ENCODE data around the gene TUB. TPM values are rescaled to one million over a fixed set of nuclear protein-coding genes. Genes with fewer than 3 reads are reported as not detected.

Gene TUB
- total and polyA plus RNA-seq, 2 of the 13 experiments (the other 11 are each of a cell fraction or from before 2014, with no cell fraction given): 4.3 to 5.6 TPM

DNA sequence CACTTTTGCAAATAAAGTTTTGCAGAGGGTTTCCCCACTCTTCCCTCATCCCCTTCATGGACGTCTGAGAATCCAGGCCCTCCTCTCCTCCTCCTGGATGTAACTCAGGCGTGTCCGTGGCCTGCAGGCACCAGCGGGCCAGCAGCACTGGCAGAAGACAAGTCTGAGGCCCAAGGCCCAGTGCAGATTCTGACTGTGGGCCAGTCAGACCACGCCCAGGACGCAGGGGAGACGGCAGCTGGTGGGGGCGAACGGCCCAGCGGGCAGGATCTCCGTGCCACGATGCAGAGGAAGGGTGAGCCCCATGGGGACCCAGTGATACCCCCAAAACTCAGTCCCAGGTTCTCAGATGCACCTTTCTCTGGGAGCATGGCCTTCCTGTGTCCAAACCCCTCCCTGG lies 14.4 kb downstream of the TUB start (continued):
- TF ChIP-seq ZNF776 (CRISPR knock-in tag; IDR thresholded peaks at IDR 0.05) (no peak), ZNF207 (IDR thresholded peaks at IDR 0.05; ENCODE audit: borderline replicate concordance) (no peak)
- TF ChIP-seq, protein P1, sequence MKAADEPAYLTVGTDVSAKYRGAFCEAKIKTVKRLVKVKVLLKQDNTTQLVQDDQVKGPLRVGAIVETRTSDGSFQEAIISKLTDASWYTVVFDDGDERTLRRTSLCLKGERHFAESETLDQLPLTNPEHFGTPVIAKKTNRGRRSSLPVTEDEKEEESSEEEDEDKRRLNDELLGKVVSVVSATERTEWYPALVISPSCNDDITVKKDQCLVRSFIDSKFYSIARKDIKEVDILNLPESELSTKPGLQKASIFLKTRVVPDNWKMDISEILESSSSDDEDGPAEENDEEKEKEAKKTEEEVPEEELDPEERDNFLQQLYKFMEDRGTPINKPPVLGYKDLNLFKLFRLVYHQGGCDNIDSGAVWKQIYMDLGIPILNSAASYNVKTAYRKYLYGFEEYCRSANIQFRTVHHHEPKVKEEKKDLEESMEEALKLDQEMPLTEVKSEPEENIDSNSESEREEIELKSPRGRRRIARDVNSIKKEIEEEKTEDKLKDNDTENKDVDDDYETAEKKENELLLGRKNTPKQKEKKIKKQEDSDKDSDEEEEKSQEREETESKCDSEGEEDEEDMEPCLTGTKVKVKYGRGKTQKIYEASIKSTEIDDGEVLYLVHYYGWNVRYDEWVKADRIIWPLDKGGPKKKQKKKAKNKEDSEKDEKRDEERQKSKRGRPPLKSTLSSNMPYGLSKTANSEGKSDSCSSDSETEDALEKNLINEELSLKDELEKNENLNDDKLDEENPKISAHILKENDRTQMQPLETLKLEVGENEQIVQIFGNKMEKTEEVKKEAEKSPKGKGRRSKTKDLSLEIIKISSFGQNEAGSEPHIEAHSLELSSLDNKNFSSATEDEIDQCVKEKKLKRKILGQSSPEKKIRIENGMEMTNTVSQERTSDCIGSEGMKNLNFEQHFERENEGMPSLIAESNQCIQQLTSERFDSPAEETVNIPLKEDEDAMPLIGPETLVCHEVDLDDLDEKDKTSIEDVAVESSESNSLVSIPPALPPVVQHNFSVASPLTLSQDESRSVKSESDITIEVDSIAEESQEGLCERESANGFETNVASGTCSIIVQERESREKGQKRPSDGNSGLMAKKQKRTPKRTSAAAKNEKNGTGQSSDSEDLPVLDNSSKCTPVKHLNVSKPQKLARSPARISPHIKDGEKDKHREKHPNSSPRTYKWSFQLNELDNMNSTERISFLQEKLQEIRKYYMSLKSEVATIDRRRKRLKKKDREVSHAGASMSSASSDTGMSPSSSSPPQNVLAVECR (CRISPR knock-in tag; IDR thresholded peaks at IDR 0.05; ENCODE audit: borderline replicate concordance): no peak

DNA sequence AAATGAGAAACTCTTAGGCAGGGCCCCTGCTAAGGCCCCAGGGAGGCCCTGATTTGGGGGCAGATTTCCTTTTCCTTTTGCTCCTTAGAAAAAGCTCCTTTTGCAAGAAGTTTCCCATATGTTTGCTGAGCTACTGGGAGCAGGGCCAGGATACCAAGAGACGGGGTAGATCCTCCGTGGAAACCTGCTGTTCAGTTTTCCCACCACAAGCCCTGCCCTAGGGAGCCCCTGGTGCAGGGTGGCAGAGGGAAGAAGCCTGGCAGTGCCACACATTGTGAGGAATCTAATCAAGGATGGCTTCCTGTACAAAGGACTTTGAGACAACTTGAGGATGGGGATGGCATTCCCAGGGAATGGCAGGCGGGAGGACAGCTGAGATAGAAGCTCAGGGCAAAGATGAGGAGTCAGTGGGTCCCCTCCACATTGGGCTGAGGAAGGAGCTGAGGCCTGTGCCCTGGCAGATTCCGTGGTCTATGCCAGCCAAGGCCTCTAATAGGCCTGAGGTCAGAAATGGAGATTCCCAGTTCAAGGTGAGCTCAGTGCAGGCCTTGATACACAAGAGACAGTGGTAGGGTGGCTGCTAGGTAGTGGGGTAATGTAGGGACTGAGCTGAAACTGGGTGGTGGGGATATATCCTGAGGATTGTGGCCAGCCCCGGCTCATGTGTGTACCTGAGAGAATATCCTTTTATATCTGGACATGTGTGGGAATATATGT lies 15.0 kb downstream of the TUB start:
- no TSS peak for BruUV-seq (replicated peaks)
- Histone ChIP-seq H3K79me2 (ENCODE audit: insufficient read depth, low read length) (no peaks in the 10 kb centered on the region), H4K20me1 (ENCODE audit: insufficient read depth, low read length) (no peaks in the 10 kb centered on the region), H3K4me2 (ENCODE audit: low read depth, low read length) (no peak overlapping the region), H3K27ac (ENCODE audit: extremely low read length, insufficient read depth, low read length) (no peak overlapping the region), H2AFZ (ENCODE audit: low read length) (no peak overlapping the region), H3K27me3 (ENCODE audit: control insufficient read depth in 1 of 2, insufficient read depth in 2 of 2, low read length in 2 of 2) (no peaks in the 10 kb centered on the region), H3K4me1 (ENCODE audit: insufficient read depth, low read length) (no peaks in the 10 kb centered on the region), H3K9me3 (ENCODE audit: low read length) (no peaks in the 10 kb centered on the region), H3K9ac (ENCODE audit: insufficient read depth, low read depth, low read length) (no peak overlapping the region), H3K36me3 (replicated peaks in 1 of 2; ENCODE audit: control insufficient read depth in 1 of 2, insufficient read depth in 2 of 2, low read length in 2 of 2) (peaks cover 1 to 3% of the 10 kb centered on the region in 2 experiments; a peak in 2 of 5 replicates), H3K4me3 (replicated peaks in 1 of 3; ENCODE audit: insufficient read depth in 1 of 3, low read depth in 2 of 3, low read length in 3 of 3) (no peak overlapping the region)
- FAIRE-seq: no peak
- DNase-seq (ENCODE audit: low spot score): no peak
- 87% methylated on average over 5 of the region's 5 CpGs for WGBS (ENCODE audit: low lambda C conversion rate)
- in situ Hi-C loops (cut with HindIII; ENCODE audit: extremely low pct_ligation_motif_present, low pct_unique_long_range_greater_than_20kb): loop anchor here (5.0 to 10.0 kb wide), 2 partner anchors 64 to 91 kb away; no protein-coding TSS in a partner anchor
- intact Hi-C loops (cut with micrococcal nuclease; ENCODE audit: unreplicated experiment): loop anchor here (5.0 to 10.0 kb wide), 2 partner anchors 201 to 999 kb away; no protein-coding TSS in a partner anchor
- POLR2A ChIA-PET: interaction anchor here (0.6 kb wide), 1 partner anchor 173 kb away, joined by 3 read pairs; no protein-coding TSS in a partner anchor
- no peak for ATAC-seq
- CTCF ChIA-PET (ENCODE audit: low intra/inter-chr PET ratio, low total read pairs): no interaction called here
- TF ChIP-seq, protein P2, sequence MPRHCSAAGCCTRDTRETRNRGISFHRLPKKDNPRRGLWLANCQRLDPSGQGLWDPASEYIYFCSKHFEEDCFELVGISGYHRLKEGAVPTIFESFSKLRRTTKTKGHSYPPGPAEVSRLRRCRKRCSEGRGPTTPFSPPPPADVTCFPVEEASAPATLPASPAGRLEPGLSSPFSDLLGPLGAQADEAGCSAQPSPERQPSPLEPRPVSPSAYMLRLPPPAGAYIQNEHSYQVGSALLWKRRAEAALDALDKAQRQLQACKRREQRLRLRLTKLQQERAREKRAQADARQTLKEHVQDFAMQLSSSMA (CRISPR knock-in tag; IDR thresholded peaks at IDR 0.05): no peak
- TF ChIP-seq ZNF674 (CRISPR knock-in tag; IDR thresholded peaks at IDR 0.05; ENCODE audit: low read depth): no peak
- no peak for TF ChIP-seq KDM5A (IDR thresholded peaks at IDR 0.05; ENCODE audit: borderline replicate concordance, low read length)
- no peak for TF ChIP-seq MYC (CRISPR knock-in tag; IDR thresholded peaks at IDR 0.05; ENCODE audit: borderline replicate concordance)
- TF ChIP-seq, protein P3, sequence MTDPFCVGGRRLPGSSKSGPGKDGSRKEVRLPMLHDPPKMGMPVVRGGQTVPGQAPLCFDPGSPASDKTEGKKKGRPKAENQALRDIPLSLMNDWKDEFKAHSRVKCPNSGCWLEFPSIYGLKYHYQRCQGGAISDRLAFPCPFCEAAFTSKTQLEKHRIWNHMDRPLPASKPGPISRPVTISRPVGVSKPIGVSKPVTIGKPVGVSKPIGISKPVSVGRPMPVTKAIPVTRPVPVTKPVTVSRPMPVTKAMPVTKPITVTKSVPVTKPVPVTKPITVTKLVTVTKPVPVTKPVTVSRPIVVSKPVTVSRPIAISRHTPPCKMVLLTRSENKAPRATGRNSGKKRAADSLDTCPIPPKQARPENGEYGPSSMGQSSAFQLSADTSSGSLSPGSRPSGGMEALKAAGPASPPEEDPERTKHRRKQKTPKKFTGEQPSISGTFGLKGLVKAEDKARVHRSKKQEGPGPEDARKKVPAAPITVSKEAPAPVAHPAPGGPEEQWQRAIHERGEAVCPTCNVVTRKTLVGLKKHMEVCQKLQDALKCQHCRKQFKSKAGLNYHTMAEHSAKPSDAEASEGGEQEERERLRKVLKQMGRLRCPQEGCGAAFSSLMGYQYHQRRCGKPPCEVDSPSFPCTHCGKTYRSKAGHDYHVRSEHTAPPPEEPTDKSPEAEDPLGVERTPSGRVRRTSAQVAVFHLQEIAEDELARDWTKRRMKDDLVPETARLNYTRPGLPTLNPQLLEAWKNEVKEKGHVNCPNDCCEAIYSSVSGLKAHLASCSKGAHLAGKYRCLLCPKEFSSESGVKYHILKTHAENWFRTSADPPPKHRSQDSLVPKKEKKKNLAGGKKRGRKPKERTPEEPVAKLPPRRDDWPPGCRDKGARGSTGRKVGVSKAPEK (CRISPR knock-in tag; IDR thresholded peaks at IDR 0.05; ENCODE audit: borderline replicate concordance): no peak
- no peak for TF ChIP-seq MYNN (CRISPR knock-in tag; IDR thresholded peaks at IDR 0.05; ENCODE audit: low read depth)
- TF ChIP-seq, protein P4, sequence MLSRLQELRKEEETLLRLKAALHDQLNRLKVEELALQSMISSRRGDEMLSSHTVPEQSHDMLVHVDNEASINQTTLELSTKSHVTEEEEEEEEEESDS (CRISPR knock-in tag; IDR thresholded peaks at IDR 0.05; ENCODE audit: borderline replicate concordance): no peak
- TF ChIP-seq RFX3 (CRISPR knock-in tag; IDR thresholded peaks at IDR 0.05): no peak
- TF ChIP-seq GLI4 (CRISPR knock-in tag; IDR thresholded peaks at IDR 0.05; ENCODE audit: borderline replicate concordance): no peak
- TF ChIP-seq IKZF1 (IDR thresholded peaks at IDR 0.05): no peak
- TF ChIP-seq MTF1 (CRISPR knock-in tag; IDR thresholded peaks at IDR 0.05): no peak
- TF ChIP-seq EHMT2 (IDR thresholded peaks at IDR 0.05; ENCODE audit: borderline replicate concordance, low read depth, low read length): no peak

Data from HepG2 (cell line).